ENCODE data around the gene SULT1A2.
"Not testable (repeated sequence)": the region's sequence is repeated elsewhere in the genome, so short reads cannot be mapped to it uniquely, and the experiment has no call there.

SULT1A2 gene

GRCh38 chr16:28596840-28597691 is at the start of gene SULT1A2:
Gene SULT1A2 (minus strand): TSS chr16:28597050. CDS start chr16:28595930, 1,120 bp downstream.
- no peak for DNase-seq

- not testable (repeated sequence) for DNase-seq
These were observed 43.1 kb upstream of the SULT1A2 start for GRCh38 chr16:28639959-28640358.

- DNase-seq = not testable (repeated sequence)
These were observed 41.5 kb upstream of the SULT1A2 start for GRCh38 chr16:28638359-28638758.

- DNase-seq = not testable (repeated sequence)
These were observed 40.9 kb upstream of the SULT1A2 start, which contains the start of gene NPIPB8 for GRCh38 chr16:28637765-28638164. Gene NPIPB8 (plus strand): TSS chr16:28638065. CDS start chr16:28638361, 296 bp downstream.

GRCh38 chr16:28636093-28636823 is 39.4 kb upstream of the SULT1A2 start:
- DNase-seq = not testable (repeated sequence)

GRCh38 chr16:28630905-28631304 is 34.1 kb upstream of the SULT1A2 start:
- not testable (repeated sequence) for DNase-seq

GRCh38 chr16:28623172-28623711 is 26.4 kb upstream of the SULT1A2 start:
- DNase-seq = peak; percentile 18 to 47 (median 43)

GRCh38 chr16:28622532-28623171 is 25.8 kb upstream of the SULT1A2 start:
- DNase-seq = not testable (repeated sequence)

- no peak for DNase-seq
These were observed 24.8 kb upstream of the SULT1A2 start for GRCh38 chr16:28621481-28622155.

- DNase-seq = not testable (repeated sequence)
These were observed 23.5 kb upstream of the SULT1A2 start for GRCh38 chr16:28620316-28620715.

GRCh38 chr16:28617874-28618273 is 21.0 kb upstream of the SULT1A2 start:
- DNase-seq = no peak

- DNase-seq = no peak
These were observed 19.8 kb upstream of the SULT1A2 start for GRCh38 chr16:28616636-28617035.

GRCh38 chr16:28616224-28616577 is 19.4 kb upstream of the SULT1A2 start:
- not testable (repeated sequence) for DNase-seq

- not testable (repeated sequence) for DNase-seq
These were observed 18.8 kb upstream of the SULT1A2 start for GRCh38 chr16:28615486-28616223.

GRCh38 chr16:28614561-28614960 is 17.7 kb upstream of the SULT1A2 start:
- not testable (repeated sequence) for DNase-seq

GRCh38 chr16:28613912-28614311 is 17.1 kb upstream of the SULT1A2 start:
- DNase-seq = not testable (repeated sequence)

- not testable (repeated sequence) for DNase-seq
These were observed 15.8 kb upstream of the SULT1A2 start for GRCh38 chr16:28612359-28613280.

- no peak for DNase-seq
These were observed 13.8 kb upstream of the SULT1A2 start for GRCh38 chr16:28610595-28611191.

- no peak for DNase-seq
These were observed 13.1 kb upstream of the SULT1A2 start, which contains the start of gene SULT1A1 for GRCh38 chr16:28609631-28610594. Gene SULT1A1 (minus strand): TSS chr16:28610044. CDS start chr16:28608855, 1,189 bp downstream.

Measured in activated CD4-positive, CD25-positive, alpha-beta regulatory T cell (primary cell).